Astrocyte (in vitro differentiated cells and primary cell): ENCODE data around the gene TRUB2. TPM values are rescaled to one million over a fixed set of nuclear protein-coding genes. Genes with fewer than 3 reads are reported as not detected.

Experiments used
- DNase-seq: peaks from one replicate; pipeline ENCODE4 v3.0.0-alpha.2; 2010; ENCODE audit warnings: low read depth
- FAIRE-seq: peaks from 2 replicates; lab custom pipeline; 2011; peaks lifted over from hg19 to GRCh38; lab: Jason Lieb, UNC
- H2AFZ ChIP-seq: 2 replicates; pipeline ENCODE4 v1.6.0; 2012; ENCODE audit warnings: low read depth, low read length, inconsistent platforms
- H3K27ac ChIP-seq: 2 replicates; pipeline ENCODE4 v1.5.1; 2011; ENCODE audit warnings: low read depth, low read length, inconsistent platforms
- H3K27me3 ChIP-seq: 2 replicates; pipeline ENCODE4 v1.6.0; 2011; ENCODE audit warnings: low read length, inconsistent platforms; ENCODE audit not compliant: insufficient read depth
- H3K36me3 ChIP-seq: 2 replicates; pipeline ENCODE4 v1.5.1; 2011; ENCODE audit warnings: low read length, inconsistent platforms; ENCODE audit not compliant: insufficient read depth
- H3K4me1 ChIP-seq: 2 replicates; pipeline ENCODE4 v1.5.1; 2011; ENCODE audit warnings: low read length, inconsistent platforms; ENCODE audit not compliant: insufficient read depth
- H3K4me2 ChIP-seq: 2 replicates; pipeline ENCODE4 v1.6.0; 2012; ENCODE audit warnings: low read length, inconsistent platforms
- H3K4me3 ChIP-seq: 2 replicates; pipeline ENCODE4 v1.5.1; 2011; ENCODE audit warnings: low read depth, mild to moderate bottlenecking, low read length, inconsistent platforms; ENCODE audit not compliant: insufficient read depth
- H3K79me2 ChIP-seq: 2 replicates; pipeline ENCODE4 v1.6.0; 2012; ENCODE audit warnings: mild to moderate bottlenecking, low read length, inconsistent platforms; ENCODE audit not compliant: insufficient read depth
- H3K9ac ChIP-seq: 2 replicates; pipeline ENCODE4 v1.6.0; 2012; ENCODE audit warnings: mild to moderate bottlenecking, low read length, inconsistent platforms
- H3K9me3 ChIP-seq: 2 replicates; pipeline ENCODE4 v1.5.1; 2012; ENCODE audit warnings: low read depth, mild to moderate bottlenecking, low read length, inconsistent platforms; ENCODE audit not compliant: insufficient read depth
- H4K20me1 ChIP-seq: 2 replicates; pipeline ENCODE4 v1.6.0; 2012; ENCODE audit warnings: low read length, inconsistent platforms; ENCODE audit not compliant: insufficient read depth
- H3K27ac Mint-ChIP-seq: one replicate; pipeline ENCODE4 v1.8.0; 2021; ENCODE audit warnings: mild to moderate bottlenecking, mixed read lengths; ENCODE audit not compliant: unreplicated experiment
- H3K27me3 Mint-ChIP-seq: one replicate; pipeline ENCODE4 v1.8.0; 2021; ENCODE audit warnings: low read depth, mixed read lengths; ENCODE audit not compliant: unreplicated experiment
- H3K36me3 Mint-ChIP-seq: one replicate; pipeline ENCODE4 v1.8.0; 2021; ENCODE audit warnings: low read depth, mixed read lengths; ENCODE audit not compliant: unreplicated experiment
- H3K4me1 Mint-ChIP-seq: one replicate; pipeline ENCODE4 v1.8.0; 2021; ENCODE audit warnings: low read depth, mixed read lengths; ENCODE audit not compliant: unreplicated experiment
- H3K4me3 Mint-ChIP-seq: one replicate; pipeline ENCODE4 v1.8.0; 2021; ENCODE audit warnings: mild to moderate bottlenecking, moderate library complexity, mixed read lengths; ENCODE audit not compliant: unreplicated experiment
- H3K9me3 Mint-ChIP-seq: one replicate; pipeline ENCODE4 v1.8.0; 2021; ENCODE audit warnings: mild to moderate bottlenecking, mixed read lengths; ENCODE audit not compliant: unreplicated experiment
- EZH2 ChIP-seq: IDR thresholded peaks from 2 replicates; pipeline ENCODE4 v1.6.1; 2012; ENCODE audit warnings: mild to moderate bottlenecking, low read length, inconsistent platforms; ENCODE audit not compliant: insufficient read depth
- total RNA-seq: library from RNA; stranded (reverse); gene quantifications from 2 replicates; pipeline ENCODE4 v1.2.1, GENCODE V29; 2021
- TF ChIP-seq, protein P1 (sequence below): IDR thresholded peaks from 2 replicates; pipeline ENCODE4 v1.5.1; 2011; ENCODE audit warnings: low read depth, mild to moderate bottlenecking, inconsistent platforms, low read length, moderate library complexity; ENCODE audit not compliant: insufficient read depth

The TRUB2 gene
- total RNA-seq, 1 donor from 2014 or later: 26.6 TPM

GRCh38 chr9:128361986-128362646, 39.9 kb upstream of the TRUB2 start:
- Histone ChIP-seq H3K79me2 (no peaks in the 10 kb centered on the region), H3K27ac (peak overlapping the region; percentile 10), H3K4me3 (peak overlapping the region; percentile 55), H3K4me1 (peaks cover 25% of the 10 kb centered on the region), H2AFZ (peak overlapping the region; percentile 97), H3K27me3 (no peaks in the 10 kb centered on the region), H3K9me3 (no peaks in the 10 kb centered on the region), H4K20me1 (no peaks in the 10 kb centered on the region), H3K36me3 (no peaks in the 10 kb centered on the region), H3K4me2 (peak overlapping the region; percentile 98), H3K9ac (peak overlapping the region; percentile 64)
- Mint-ChIP-seq H3K9me3 (no peaks in the 10 kb centered on the region), H3K4me1 (peaks cover 15% of the 10 kb centered on the region), H3K27ac (peak overlapping the region; percentile 41), H3K36me3 (peaks cover 7% of the 10 kb centered on the region), H3K27me3 (no peaks in the 10 kb centered on the region), H3K4me3 (no peak overlapping the region)
- FAIRE-seq: no peak
- DNase-seq: peak; percentile 63
- no peak for TF ChIP-seq EZH2
- TF ChIP-seq, protein P1, sequence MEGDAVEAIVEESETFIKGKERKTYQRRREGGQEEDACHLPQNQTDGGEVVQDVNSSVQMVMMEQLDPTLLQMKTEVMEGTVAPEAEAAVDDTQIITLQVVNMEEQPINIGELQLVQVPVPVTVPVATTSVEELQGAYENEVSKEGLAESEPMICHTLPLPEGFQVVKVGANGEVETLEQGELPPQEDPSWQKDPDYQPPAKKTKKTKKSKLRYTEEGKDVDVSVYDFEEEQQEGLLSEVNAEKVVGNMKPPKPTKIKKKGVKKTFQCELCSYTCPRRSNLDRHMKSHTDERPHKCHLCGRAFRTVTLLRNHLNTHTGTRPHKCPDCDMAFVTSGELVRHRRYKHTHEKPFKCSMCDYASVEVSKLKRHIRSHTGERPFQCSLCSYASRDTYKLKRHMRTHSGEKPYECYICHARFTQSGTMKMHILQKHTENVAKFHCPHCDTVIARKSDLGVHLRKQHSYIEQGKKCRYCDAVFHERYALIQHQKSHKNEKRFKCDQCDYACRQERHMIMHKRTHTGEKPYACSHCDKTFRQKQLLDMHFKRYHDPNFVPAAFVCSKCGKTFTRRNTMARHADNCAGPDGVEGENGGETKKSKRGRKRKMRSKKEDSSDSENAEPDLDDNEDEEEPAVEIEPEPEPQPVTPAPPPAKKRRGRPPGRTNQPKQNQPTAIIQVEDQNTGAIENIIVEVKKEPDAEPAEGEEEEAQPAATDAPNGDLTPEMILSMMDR: peak; percentile 80

DNA sequence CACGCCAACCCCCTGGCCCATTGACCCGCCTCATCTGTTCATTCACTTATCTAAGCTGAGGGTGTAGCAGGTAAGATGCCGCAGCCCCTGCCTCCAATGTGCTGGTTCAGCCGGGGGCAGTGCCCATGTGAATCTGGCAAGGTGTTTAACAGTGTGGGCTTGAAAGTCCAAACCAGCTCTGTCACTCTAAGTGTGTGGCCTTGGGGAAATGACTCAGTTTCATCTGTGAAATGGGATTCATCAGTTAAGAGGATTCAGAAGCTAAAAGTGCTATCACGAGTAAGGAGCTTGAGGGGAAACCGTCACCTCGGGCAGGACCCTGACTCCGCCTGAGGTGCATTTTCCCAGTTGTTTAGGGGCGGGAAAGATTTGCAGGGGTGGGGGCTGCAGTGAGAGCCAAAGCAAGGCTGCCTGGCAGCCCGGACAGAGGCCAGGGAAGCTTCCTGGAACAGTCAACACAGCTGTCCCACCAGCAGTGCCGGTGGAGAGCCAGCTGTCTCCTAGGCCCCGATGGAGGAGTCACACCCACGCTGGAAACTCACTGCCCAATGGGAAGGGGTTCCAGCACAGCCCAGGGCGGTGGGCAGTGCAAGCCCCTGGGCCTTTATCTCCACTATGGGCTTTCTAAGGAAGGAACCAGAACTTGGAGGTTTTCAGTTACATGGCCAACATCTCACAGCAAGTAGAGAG, 39.2 kb upstream of the TRUB2 start:
- peak overlapping the region; percentile 45 for H3K4me3 Mint-ChIP-seq
- no peak for TF ChIP-seq EZH2
- TF ChIP-seq, protein P1: no peak
- H3K9me3 Mint-ChIP-seq: no peaks in the 10 kb centered on the region
- FAIRE-seq (no peak), DNase-seq (no peak)
- peaks cover 15% of the 10 kb centered on the region for H3K4me1 Mint-ChIP-seq
- H3K27me3 Mint-ChIP-seq: no peaks in the 10 kb centered on the region
- Histone ChIP-seq H3K9ac (peak overlapping the region; percentile 64), H3K4me1 (peaks cover 25% of the 10 kb centered on the region), H3K4me3 (peak overlapping the region; percentile 55), H2AFZ (peak overlapping the region; percentile 97), H3K9me3 (no peaks in the 10 kb centered on the region), H3K27me3 (no peaks in the 10 kb centered on the region), H4K20me1 (no peaks in the 10 kb centered on the region), H3K27ac (no peak overlapping the region), H3K79me2 (no peaks in the 10 kb centered on the region), H3K4me2 (peak overlapping the region; percentile 98), H3K36me3 (no peaks in the 10 kb centered on the region)
- H3K27ac Mint-ChIP-seq: no peak overlapping the region
- peaks cover 7% of the 10 kb centered on the region for H3K36me3 Mint-ChIP-seq
